ENCODE data around the gene CREB3L2. TPM values are rescaled to one million over a fixed set of nuclear protein-coding genes. Genes with fewer than 3 reads are reported as not detected.

Gene CREB3L2
- total RNA-seq, 1 experiment from 2014 or later = 18.1 TPM

DNA sequence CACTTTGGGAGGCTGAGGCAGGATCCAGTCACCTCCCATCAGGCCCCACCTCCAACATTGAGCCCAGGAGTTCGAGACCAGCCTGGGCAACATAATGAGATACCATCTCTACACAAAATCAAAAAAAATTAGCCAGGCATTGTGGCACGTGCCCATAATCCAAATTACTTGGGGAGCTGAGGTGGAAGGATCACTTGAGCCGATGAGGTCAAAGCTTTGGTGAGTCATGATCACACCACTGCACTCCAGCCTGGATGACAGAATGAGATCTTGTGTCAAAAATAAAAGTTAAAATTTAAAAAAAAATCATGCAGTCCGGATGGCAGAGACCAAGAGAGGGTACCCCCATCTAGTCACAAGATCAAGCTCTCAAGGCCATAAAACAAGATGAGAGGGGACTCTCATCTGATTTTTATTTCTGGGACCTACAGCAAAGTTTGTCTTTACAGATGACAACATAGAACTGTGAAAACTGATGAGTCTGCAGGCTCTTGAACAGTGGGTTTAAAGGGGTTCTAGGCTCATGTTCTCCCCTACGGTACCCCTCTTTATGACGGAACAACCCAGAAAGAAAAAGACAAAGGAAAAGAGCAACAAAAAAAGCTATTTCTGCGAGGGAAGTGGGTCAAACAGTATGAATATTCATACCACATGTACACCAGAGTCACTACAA lies 28.9 kb upstream of the CREB3L2 start:
- no TSS peak for BruUV-seq (replicated peaks)

DNA sequence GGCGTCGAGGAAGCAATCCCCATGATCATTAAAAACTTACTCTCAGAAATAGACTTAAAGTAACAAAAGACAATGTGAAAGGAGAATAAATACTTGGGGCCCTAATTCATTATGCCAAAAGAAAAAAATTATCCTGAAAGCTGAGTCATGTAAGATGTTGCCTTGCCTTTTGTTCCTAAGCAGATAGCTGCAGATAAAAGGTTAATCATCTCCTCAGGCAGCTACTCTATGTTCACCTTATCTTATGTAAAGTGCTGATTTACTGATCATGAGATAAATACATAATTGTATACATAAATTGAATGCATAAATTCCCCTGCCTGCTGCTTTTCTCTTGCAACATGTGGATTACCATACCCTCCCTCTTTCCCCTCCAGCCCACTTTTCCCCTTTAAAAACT lies 28.1 kb upstream of the CREB3L2 start:
- CTCF ChIA-PET = no interaction called here
- H3K9me3 ChIP-seq (ENCODE audit: low read length) = no peaks in the 10 kb centered on the region
- no peaks in the 10 kb centered on the region for H4K20me1 ChIP-seq (ENCODE audit: low read length)
- no peak for ATAC-seq
- H3K9ac ChIP-seq (ENCODE audit: low read length) = no peak overlapping the region
- H3K79me2 ChIP-seq (ENCODE audit: low read length) = no peaks in the 10 kb centered on the region
- no TSS peak for BruUV-seq (replicated peaks)
- H2AFZ ChIP-seq (ENCODE audit: low read length) = no peak overlapping the region
- intact Hi-C loops (cut with micrococcal nuclease) = no loop called here
- H3K4me3 ChIP-seq (ENCODE audit: low read length) = no peak overlapping the region
- no peak overlapping the region for H3K4me2 ChIP-seq (ENCODE audit: low read length)
- H3K27me3 ChIP-seq (ENCODE audit: low read length) = no peaks in the 10 kb centered on the region
- H3K27ac ChIP-seq (ENCODE audit: low read length) = no peak overlapping the region
- DNase-seq = no peak
- H3K9me2 ChIP-seq (replicated peaks; ENCODE audit: low read length) = no peaks in the 10 kb centered on the region
- POLR2A ChIA-PET (ENCODE audit: unreplicated experiment) = interaction anchor here (0.6 kb wide), 1 partner anchor 1111 kb away, joined by 4 read pairs; no protein-coding TSS in a partner anchor
- no peak for TF ChIP-seq EZH2 (IDR thresholded peaks at IDR 0.05; ENCODE audit: low read length, unreplicated experiment)
- TF ChIP-seq EZH2phosphoT487 (IDR thresholded peaks at IDR 0.05; ENCODE audit: borderline replicate concordance, low read length) = no peak
- TF ChIP-seq, protein P1, sequence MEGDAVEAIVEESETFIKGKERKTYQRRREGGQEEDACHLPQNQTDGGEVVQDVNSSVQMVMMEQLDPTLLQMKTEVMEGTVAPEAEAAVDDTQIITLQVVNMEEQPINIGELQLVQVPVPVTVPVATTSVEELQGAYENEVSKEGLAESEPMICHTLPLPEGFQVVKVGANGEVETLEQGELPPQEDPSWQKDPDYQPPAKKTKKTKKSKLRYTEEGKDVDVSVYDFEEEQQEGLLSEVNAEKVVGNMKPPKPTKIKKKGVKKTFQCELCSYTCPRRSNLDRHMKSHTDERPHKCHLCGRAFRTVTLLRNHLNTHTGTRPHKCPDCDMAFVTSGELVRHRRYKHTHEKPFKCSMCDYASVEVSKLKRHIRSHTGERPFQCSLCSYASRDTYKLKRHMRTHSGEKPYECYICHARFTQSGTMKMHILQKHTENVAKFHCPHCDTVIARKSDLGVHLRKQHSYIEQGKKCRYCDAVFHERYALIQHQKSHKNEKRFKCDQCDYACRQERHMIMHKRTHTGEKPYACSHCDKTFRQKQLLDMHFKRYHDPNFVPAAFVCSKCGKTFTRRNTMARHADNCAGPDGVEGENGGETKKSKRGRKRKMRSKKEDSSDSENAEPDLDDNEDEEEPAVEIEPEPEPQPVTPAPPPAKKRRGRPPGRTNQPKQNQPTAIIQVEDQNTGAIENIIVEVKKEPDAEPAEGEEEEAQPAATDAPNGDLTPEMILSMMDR (conservative IDR thresholded peaks at IDR 0.05; ENCODE audit: low read depth, low read length) = no peak
- no peaks in the 10 kb centered on the region for H3K36me3 ChIP-seq (ENCODE audit: low read depth, low read length)
- peaks cover 5% of the 10 kb centered on the region; the same call in 1 of the 2 replicates for H3K4me1 ChIP-seq (ENCODE audit: insufficient read depth, low read length)
- H3F3A ChIP-seq (ENCODE audit: low read length, unreplicated experiment) = no peaks in the 10 kb centered on the region

More for the DNA sequence above, 28.9 kb upstream of the CREB3L2 start:
- intact Hi-C loops (cut with micrococcal nuclease) = no loop called here
- ATAC-seq (no peak), DNase-seq (no peak)
- Histone ChIP-seq H3K27ac (ENCODE audit: low read length) (no peak overlapping the region), H3K36me3 (ENCODE audit: low read depth, low read length) (no peaks in the 10 kb centered on the region), H3K9ac (ENCODE audit: low read length) (no peak overlapping the region), H3K79me2 (ENCODE audit: low read length) (no peaks in the 10 kb centered on the region), H2AFZ (ENCODE audit: low read length) (no peak overlapping the region), H3K9me3 (ENCODE audit: low read length) (no peaks in the 10 kb centered on the region), H3K4me2 (ENCODE audit: low read length) (no peak overlapping the region), H3K27me3 (ENCODE audit: low read length) (no peaks in the 10 kb centered on the region), H3F3A (ENCODE audit: low read length, unreplicated experiment) (no peaks in the 10 kb centered on the region), H4K20me1 (ENCODE audit: low read length) (no peaks in the 10 kb centered on the region), H3K4me1 (ENCODE audit: insufficient read depth, low read length) (no peaks in the 10 kb centered on the region), H3K9me2 (replicated peaks; ENCODE audit: low read length) (no peaks in the 10 kb centered on the region), H3K4me3 (ENCODE audit: low read length) (no peak overlapping the region)
- POLR2A ChIA-PET (ENCODE audit: unreplicated experiment) = no interaction called here
- CTCF ChIA-PET = no interaction called here
- TF ChIP-seq, protein P1 (conservative IDR thresholded peaks at IDR 0.05; ENCODE audit: low read depth, low read length) = no peak
- no peak for TF ChIP-seq EZH2 (IDR thresholded peaks at IDR 0.05; ENCODE audit: low read length, unreplicated experiment)
- TF ChIP-seq EZH2phosphoT487 (IDR thresholded peaks at IDR 0.05; ENCODE audit: borderline replicate concordance, low read length) = no peak

DNA sequence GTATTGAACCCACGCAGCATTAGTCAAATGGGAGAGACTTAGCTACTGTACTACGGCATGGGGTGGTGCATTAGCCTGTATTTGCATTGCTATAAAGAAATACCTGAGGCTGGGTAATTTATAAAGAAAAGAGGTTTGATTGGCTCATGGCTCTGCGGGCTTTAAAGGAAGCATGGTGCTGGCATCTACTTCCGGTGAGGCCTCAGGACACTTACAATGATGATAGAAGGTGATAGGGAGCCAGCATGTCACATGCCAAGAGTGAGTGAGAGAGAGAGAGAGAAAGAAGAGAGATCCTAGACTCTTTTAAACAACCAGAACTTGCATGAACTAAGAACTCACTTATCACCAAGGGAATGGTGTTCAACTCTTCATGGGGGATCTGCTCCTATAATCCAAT lies 27.2 kb upstream of the CREB3L2 start:
- ATAC-seq = no peak

More for the DNA sequence above, 27.2 kb upstream of the CREB3L2 start:
- ChIA-PET POLR2A (ENCODE audit: unreplicated experiment) (no interaction called here), CTCF (no interaction called here)
- intact Hi-C loops (cut with micrococcal nuclease) = no loop called here
- Histone ChIP-seq H3F3A (ENCODE audit: low read length, unreplicated experiment) (no peaks in the 10 kb centered on the region), H3K79me2 (ENCODE audit: low read length) (no peaks in the 10 kb centered on the region), H3K9ac (ENCODE audit: low read length) (no peak overlapping the region), H3K9me2 (replicated peaks; ENCODE audit: low read length) (no peaks in the 10 kb centered on the region), H2AFZ (ENCODE audit: low read length) (no peak overlapping the region), H3K4me2 (ENCODE audit: low read length) (no peak overlapping the region), H3K27ac (ENCODE audit: low read length) (no peak overlapping the region), H4K20me1 (ENCODE audit: low read length) (no peaks in the 10 kb centered on the region), H3K36me3 (ENCODE audit: low read depth, low read length) (no peaks in the 10 kb centered on the region), H3K9me3 (ENCODE audit: low read length) (no peaks in the 10 kb centered on the region), H3K27me3 (ENCODE audit: low read length) (no peaks in the 10 kb centered on the region), H3K4me3 (ENCODE audit: low read length) (no peak overlapping the region), H3K4me1 (ENCODE audit: insufficient read depth, low read length) (peaks cover 5% of the 10 kb centered on the region; the same call in 1 of the 2 replicates)
- DNase-seq = no peak
- no TSS peak for BruUV-seq (replicated peaks)
- no peak for TF ChIP-seq EZH2phosphoT487 (IDR thresholded peaks at IDR 0.05; ENCODE audit: borderline replicate concordance, low read length)
- TF ChIP-seq EZH2 (IDR thresholded peaks at IDR 0.05; ENCODE audit: low read length, unreplicated experiment) = no peak
- TF ChIP-seq, protein P1 (conservative IDR thresholded peaks at IDR 0.05; ENCODE audit: low read depth, low read length) = no peak

Measured in PC-3 (cell line).